ENCODE data around the gene YBX2.

Gene YBX2

DNA sequence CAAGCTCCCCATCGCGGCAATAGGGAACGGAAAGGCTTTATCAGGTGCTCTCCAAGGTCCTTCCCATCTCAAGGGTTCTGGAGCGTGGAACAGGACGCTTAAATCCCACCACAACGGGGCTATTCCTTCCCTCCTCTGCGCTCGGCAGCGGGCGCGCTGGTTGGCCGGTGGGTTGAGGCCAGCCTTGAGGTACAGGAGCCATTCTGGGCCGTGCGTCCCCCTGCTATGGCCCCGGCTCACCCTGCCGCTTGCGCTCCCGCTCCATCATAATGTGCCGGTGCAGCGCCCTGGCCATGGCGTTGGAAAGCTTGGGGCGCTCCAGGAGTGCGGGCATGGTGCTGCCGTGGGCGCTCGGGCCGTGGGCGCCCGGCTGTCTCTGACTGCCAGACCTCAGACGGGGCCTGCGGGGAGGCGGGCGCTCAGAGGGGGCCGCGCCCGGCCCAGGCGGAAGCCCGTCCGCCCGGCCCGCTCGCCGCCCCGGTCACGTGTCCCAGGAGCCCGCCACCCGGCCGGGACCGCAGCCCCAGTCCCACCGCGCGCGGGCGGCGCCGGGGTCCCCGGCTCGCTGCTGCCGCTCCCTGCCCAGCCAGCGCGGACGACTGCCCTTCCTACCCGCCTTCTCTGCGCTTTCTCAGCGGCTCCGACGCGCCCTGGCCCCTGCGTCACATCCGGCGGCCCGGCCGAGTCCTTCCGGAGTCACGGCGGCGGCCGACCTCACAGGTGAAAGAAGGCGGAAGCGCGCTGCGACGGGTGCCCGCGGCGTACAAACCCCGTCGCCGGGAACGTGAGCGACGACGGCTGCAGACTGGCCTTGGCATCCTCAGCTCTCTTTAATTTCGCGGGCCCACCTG, 20.5 kb upstream of the YBX2 start, which contains the start of gene GPS2 (continued):
- TF ChIP-seq ZNF292 (tag by site-specific recombination; IDR thresholded peaks at IDR 0.05; ENCODE audit: borderline replicate concordance, low read depth) (no peak), ZFP37 (tag by site-specific recombination; IDR thresholded peaks at IDR 0.05) (peak; percentile 50; the same call in 1 of the 2 replicates), MYNN (tag by site-specific recombination; IDR thresholded peaks at IDR 0.05; ENCODE audit: borderline replicate concordance) (no peak), ZNF335 (tag by site-specific recombination; conservative IDR thresholded peaks at IDR 0.05) (peak; percentile 85), ZXDB (tag by site-specific recombination; IDR thresholded peaks at IDR 0.05) (no peak; the same call in 1 of the 2 replicates), ZNF404 (tag by site-specific recombination; IDR thresholded peaks at IDR 0.05) (no peak), ZNF600 (tag by site-specific recombination; IDR thresholded peaks at IDR 0.05) (peak; percentile 69), ZNF140 (tag by site-specific recombination; IDR thresholded peaks at IDR 0.05) (no peak), ZNF223 (tag by site-specific recombination; IDR thresholded peaks at IDR 0.05) (no peak), ZNF266 (tag by site-specific recombination; IDR thresholded peaks at IDR 0.05; ENCODE audit: low read depth) (no peak), ZNF112 (tag by site-specific recombination; IDR thresholded peaks at IDR 0.05) (no peak), ZBTB17 (tag by site-specific recombination; IDR thresholded peaks at IDR 0.05) (peak; percentile 46; the same call in 1 of the 2 replicates), ZNF133 (tag by site-specific recombination; IDR thresholded peaks at IDR 0.05) (no peak), ZSCAN23 (tag by site-specific recombination; IDR thresholded peaks at IDR 0.05) (no peak), ZNF623 (tag by site-specific recombination; IDR thresholded peaks at IDR 0.05) (no peak), ZNF184 (tag by site-specific recombination; IDR thresholded peaks at IDR 0.05) (no peak), YY2 (tag by site-specific recombination; IDR thresholded peaks at IDR 0.05) (peak; percentile 38), ZNF501 (tag by site-specific recombination; IDR thresholded peaks at IDR 0.05) (peak; percentile 63; the same call in 1 of the 2 replicates), ZNF670 (tag by site-specific recombination; IDR thresholded peaks at IDR 0.05; ENCODE audit: low read depth) (no peak), ZEB2 (tag by site-specific recombination; IDR thresholded peaks at IDR 0.05) (peak; percentile 93), KLF9 (tag by site-specific recombination; IDR thresholded peaks at IDR 0.05; ENCODE audit: low read depth) (peak; percentile 34), ZNF626 (tag by site-specific recombination; IDR thresholded peaks at IDR 0.05) (no peak)
- TF ChIP-seq, protein P1, sequence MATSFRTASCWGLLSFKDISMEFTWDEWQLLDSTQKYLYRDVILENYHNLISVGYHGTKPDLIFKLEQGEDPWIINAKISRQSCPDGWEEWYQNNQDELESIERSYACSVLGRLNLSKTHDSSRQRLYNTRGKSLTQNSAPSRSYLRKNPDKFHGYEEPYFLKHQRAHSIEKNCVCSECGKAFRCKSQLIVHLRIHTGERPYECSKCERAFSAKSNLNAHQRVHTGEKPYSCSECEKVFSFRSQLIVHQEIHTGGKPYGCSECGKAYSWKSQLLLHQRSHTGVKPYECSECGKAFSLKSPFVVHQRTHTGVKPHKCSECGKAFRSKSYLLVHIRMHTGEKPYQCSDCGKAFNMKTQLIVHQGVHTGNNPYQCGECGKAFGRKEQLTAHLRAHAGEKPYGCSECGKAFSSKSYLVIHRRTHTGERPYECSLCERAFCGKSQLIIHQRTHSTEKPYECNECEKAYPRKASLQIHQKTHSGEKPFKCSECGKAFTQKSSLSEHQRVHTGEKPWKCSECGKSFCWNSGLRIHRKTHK (tag by site-specific recombination; IDR thresholded peaks at IDR 0.05) = no peak
- TF ChIP-seq, protein P2, sequence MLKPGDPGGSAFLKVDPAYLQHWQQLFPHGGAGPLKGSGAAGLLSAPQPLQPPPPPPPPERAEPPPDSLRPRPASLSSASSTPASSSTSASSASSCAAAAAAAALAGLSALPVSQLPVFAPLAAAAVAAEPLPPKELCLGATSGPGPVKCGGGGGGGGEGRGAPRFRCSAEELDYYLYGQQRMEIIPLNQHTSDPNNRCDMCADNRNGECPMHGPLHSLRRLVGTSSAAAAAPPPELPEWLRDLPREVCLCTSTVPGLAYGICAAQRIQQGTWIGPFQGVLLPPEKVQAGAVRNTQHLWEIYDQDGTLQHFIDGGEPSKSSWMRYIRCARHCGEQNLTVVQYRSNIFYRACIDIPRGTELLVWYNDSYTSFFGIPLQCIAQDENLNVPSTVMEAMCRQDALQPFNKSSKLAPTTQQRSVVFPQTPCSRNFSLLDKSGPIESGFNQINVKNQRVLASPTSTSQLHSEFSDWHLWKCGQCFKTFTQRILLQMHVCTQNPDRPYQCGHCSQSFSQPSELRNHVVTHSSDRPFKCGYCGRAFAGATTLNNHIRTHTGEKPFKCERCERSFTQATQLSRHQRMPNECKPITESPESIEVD (tag by site-specific recombination; IDR thresholded peaks at IDR 0.05) = no peak
- TF ChIP-seq, protein P3, sequence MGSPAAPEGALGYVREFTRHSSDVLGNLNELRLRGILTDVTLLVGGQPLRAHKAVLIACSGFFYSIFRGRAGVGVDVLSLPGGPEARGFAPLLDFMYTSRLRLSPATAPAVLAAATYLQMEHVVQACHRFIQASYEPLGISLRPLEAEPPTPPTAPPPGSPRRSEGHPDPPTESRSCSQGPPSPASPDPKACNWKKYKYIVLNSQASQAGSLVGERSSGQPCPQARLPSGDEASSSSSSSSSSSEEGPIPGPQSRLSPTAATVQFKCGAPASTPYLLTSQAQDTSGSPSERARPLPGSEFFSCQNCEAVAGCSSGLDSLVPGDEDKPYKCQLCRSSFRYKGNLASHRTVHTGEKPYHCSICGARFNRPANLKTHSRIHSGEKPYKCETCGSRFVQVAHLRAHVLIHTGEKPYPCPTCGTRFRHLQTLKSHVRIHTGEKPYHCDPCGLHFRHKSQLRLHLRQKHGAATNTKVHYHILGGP (tag by site-specific recombination; IDR thresholded peaks at IDR 0.05) = no peak
- TF ChIP-seq, protein P4, sequence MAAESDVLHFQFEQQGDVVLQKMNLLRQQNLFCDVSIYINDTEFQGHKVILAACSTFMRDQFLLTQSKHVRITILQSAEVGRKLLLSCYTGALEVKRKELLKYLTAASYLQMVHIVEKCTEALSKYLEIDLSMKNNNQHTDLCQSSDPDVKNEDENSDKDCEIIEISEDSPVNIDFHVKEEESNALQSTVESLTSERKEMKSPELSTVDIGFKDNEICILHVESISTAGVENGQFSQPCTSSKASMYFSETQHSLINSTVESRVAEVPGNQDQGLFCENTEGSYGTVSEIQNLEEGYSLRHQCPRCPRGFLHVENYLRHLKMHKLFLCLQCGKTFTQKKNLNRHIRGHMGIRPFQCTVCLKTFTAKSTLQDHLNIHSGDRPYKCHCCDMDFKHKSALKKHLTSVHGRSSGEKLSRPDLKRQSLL (tag by site-specific recombination; IDR thresholded peaks at IDR 0.05) = peak; percentile 96
- TF ChIP-seq, protein P5, sequence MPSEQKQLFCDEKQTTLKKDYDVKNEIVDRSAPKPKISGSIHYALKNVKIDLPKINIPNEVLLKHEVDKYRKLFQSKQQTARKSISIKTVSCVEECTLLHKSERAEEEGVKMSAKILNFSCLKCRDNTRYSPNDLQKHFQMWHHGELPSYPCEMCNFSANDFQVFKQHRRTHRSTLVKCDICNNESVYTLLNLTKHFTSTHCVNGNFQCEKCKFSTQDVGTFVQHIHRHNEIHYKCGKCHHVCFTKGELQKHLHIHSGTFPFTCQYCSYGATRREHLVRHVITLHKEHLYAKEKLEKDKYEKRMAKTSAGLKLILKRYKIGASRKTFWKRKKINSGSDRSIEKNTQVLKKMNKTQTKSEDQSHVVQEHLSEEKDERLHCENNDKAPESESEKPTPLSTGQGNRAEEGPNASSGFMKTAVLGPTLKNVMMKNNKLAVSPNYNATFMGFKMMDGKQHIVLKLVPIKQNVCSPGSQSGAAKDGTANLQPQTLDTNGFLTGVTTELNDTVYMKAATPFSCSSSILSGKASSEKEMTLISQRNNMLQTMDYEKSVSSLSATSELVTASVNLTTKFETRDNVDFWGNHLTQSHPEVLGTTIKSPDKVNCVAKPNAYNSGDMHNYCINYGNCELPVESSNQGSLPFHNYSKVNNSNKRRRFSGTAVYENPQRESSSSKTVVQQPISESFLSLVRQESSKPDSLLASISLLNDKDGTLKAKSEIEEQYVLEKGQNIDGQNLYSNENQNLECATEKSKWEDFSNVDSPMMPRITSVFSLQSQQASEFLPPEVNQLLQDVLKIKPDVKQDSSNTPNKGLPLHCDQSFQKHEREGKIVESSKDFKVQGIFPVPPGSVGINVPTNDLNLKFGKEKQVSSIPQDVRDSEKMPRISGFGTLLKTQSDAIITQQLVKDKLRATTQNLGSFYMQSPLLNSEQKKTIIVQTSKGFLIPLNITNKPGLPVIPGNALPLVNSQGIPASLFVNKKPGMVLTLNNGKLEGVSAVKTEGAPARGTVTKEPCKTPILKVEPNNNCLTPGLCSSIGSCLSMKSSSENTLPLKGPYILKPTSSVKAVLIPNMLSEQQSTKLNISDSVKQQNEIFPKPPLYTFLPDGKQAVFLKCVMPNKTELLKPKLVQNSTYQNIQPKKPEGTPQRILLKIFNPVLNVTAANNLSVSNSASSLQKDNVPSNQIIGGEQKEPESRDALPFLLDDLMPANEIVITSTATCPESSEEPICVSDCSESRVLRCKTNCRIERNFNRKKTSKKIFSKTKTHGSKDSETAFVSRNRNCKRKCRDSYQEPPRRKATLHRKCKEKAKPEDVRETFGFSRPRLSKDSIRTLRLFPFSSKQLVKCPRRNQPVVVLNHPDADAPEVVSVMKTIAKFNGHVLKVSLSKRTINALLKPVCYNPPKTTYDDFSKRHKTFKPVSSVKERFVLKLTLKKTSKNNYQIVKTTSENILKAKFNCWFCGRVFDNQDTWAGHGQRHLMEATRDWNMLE (tag by site-specific recombination; conservative IDR thresholded peaks at IDR 0.05; ENCODE audit: low read depth) = peak; percentile 86
- TF ChIP-seq, protein P6, sequence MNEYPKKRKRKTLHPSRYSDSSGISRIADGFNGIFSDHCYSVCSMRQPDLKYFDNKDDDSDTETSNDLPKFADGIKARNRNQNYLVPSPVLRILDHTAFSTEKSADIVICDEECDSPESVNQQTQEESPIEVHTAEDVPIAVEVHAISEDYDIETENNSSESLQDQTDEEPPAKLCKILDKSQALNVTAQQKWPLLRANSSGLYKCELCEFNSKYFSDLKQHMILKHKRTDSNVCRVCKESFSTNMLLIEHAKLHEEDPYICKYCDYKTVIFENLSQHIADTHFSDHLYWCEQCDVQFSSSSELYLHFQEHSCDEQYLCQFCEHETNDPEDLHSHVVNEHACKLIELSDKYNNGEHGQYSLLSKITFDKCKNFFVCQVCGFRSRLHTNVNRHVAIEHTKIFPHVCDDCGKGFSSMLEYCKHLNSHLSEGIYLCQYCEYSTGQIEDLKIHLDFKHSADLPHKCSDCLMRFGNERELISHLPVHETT (tag by site-specific recombination; IDR thresholded peaks at IDR 0.05) = 0 out of 2 replicates have a peak, but pooled peaks have one; percentile 30

Measured in HEK293 (cell line).